ENCODE results near the gene SOX5.
"Not testable (repeated sequence)": the region's sequence is repeated elsewhere in the genome, so short reads cannot be mapped to it uniquely, and the experiment has no call there.

The SOX5 gene

GRCh38 chr12:23827353-23827752 lies 122.1 kb downstream of the SOX5 start:
- no peak for DNase-seq

- DNase-seq, result not testable (repeated sequence)
Observed at GRCh38 chr12:23825124-23825523, 124.3 kb downstream of the SOX5 start.

DNA sequence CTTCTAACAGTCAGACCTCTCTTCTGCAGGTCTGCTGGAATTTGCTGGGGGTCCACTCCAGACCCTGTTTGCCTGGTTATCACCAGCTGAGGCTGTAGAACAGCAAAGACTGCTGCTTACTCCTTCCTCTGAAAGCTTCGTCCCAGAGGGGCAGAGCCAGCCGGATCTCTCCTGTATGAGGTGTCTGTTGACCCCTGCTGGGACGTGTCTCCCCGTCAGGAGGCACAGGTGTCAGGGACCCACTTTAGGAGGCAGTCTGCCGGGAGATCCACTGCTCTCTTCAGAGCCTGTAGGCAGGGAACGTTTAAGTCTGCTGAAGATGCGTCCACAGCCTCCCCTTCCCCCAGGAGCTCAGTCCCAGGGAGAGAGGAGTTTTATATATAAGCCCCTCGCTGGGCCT lies 125.1 kb downstream of the SOX5 start:
- no peak for DNase-seq

DNA sequence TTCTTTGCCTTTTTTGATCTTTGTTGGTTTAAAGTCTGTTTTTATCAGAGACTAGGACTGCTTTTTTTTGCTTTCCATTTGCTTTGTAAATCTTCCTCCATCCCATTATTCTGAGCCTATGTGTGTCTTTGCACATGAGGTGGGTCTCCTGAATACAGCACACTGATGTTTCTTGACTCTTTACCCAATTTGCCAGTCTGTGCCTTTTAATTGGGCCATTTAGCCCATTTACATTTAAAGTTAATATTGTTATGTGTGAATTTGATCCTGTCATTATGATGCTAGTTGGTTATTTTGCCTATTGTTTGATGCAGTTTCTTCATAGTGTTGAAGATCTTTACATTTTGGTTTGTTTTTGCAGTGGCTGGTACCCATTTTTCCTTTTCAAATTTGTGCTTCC lies 126.6 kb downstream of the SOX5 start:
- DNase-seq, result not testable (repeated sequence)

GRCh38 chr12:23817345-23817744 lies 132.1 kb downstream of the SOX5 start:
- DNase-seq, result no peak

DNA sequence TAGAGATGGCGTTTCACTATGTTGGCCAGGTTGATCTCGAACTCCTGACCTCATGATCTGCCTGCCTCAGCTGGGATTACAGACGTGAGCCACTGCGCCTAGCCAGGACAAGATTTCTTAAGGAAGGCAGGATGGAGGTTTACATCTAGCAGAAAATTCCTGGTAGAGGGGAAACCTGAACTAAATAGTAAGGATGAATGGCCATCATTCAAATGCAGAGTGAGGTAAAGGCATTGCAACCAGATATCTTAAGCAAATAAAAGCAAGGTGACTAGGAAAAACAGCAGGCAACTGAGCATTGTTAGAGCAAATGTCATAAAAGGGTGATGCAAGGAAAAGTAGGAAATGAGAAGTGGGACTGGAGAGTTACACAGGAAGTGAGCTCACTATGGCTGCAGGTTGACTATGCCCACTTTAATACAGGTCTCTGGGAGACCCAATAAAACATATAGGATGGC lies 133.0 kb downstream of the SOX5 start:
- DNase-seq, result no peak

DNA sequence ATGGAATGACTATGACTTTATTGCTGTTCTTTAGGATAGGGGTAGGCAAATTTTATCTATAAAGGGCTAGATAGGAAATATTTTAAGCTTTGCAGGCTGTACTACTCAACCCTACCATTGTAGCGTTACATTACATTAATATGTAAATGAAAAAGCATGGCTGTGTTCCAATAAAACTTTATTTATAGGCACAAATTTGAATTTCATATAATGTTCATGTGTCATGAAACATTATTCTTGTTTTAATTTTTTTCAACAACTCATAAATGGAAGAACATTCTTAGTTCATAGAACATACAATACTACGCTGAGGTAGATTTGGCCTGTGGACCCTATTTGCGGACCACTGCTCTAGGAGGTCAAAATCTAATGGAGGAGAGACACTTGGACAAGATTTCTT lies 133.7 kb downstream of the SOX5 start:
- DNase-seq, result no peak

DNA sequence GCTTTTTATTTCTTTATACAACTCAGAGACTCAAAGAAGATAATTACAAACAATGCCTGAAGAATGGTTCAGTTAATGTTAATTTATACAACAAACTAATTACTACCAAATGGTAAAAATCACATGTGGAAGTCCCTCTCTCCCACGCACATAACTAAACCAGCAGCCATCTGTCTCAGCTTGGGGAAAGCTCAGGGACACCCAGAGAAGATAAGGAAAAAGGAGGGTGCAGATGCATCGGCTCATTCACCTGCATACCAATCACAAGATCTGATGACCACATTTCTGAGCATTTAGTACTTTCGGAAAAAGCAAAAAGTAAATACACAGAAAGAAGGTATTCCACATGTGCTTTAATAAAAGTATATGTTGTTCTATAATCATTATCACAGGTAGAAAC lies 136.3 kb downstream of the SOX5 start:
- DNase-seq, result no peak

DNA sequence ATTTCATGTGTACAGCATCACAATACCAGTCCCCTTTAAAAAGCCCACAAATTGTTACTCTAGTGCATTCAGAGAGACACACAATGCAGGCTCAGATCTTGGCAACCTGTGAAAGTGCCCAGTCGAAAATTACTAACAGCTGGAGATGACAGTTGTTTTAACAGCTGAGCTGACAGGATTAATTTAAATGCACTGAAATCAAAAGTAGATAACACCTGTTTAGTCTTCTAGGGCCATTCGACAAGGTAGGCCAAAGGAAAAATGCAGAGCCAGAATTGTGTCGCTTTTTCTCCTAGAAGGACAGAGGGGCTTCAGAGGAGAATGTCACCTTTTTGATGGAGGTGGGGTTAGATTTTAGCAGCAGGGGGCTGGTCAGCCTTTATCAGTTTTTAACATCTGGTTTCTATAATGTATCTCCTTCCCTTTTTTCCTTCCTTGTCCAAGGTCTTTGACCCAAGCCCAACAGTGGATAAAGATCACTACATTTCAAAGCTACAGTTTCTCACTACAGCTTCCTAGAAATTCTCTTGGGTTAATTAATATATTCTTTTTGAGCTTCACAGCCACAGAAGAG lies 139.1 kb downstream of the SOX5 start:
- no peak for DNase-seq

DNA sequence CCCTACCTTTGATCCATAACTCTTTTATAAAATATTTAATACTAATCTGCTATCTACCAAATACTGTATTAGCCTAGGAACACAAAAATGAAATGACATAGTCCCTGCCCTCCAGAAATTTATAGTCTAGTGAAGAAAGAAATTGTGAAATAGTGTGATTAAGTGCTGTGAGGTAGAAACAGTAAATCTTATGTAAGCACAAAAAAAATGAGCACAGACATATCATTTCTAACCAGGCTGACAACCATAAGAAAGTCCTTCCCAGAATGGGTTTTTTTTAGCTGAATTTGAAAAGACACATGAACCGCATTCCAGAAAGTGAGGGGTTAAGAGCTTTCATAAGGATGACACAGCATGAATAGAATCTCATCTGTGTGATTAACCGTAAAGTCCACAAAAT lies 145.9 kb downstream of the SOX5 start:
- no peak for DNase-seq

- DNase-seq, result no peak
Observed at GRCh38 chr12:23795494-23795893, 154.0 kb downstream of the SOX5 start.

GRCh38 chr12:23781118-23781517 lies 168.4 kb downstream of the SOX5 start:
- no peak for DNase-seq

- no peak for DNase-seq
Observed at GRCh38 chr12:23775208-23775607, 174.3 kb downstream of the SOX5 start.

DNA sequence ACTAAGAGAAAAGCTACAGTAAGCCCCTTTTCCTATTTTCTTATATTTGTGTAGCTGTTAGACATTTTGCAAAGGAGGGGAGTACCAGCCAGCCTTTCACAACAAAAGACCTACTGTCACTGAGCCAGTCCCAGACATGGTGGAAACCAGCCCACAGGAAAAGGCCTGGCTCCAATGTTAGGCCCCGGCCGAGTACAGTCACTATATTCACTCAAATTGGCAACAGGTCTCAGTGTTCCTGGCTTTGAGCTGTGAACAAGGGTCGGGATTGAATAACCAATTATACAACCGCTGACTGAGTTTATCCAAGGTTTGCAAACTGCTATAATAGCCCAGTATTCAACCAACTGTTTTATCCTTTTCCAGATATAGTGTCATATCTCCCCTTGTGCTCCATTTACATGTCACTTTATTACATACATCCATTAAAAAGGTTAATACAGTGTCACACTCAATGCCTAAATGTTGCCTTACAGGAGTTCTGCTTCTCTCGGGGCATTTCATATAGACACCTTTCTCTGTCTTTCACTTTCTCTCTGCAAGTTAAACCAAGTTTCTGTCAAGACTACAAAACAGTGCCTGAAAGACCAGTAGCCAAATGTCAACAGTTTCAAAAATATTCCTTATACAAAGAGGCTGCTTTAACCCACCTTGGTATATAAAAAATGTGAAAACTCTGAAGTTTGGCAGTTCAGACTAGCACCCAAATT lies 178.1 kb downstream of the SOX5 start:
- no peak for DNase-seq

DNA sequence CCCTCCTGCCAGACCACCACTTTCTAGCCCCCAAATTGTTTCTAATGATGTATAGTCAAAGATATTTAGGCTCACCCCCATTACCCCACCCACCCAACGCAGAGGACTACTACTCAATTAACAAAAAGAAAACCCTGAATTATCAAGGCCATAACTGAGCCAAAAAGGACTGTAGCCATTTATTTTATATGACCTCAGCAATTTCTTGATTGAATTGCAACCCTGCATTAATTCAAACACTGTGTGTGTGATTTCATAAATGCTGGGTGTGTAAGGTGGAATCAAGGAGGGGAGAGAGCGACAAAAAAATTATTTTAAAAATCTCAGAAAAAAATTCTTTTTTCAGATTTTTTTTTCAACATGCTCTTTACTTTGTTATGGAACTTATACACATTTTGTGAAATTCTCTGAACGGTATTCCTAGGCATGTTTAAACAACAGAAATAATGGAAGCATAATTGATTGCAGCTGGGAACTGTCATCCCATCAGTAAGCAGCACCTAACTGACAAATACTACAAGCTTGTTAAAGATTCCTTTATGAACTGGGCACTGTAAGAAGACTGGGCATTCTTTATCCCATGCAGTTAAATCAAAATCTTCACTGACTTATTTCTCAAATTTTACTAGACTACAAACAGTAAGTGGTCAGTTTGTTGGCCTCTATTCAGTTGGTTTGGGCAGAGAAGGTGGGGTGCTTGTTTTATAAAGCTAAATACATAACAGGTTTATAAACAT lies 179.1 kb downstream of the SOX5 start:
- DNase-seq, result no peak

GRCh38 chr12:23767834-23768233 lies 181.6 kb downstream of the SOX5 start:
- DNase-seq, result no peak

GRCh38 chr12:23763724-23764123 lies 185.7 kb downstream of the SOX5 start:
- DNase-seq, result no peak

DNA sequence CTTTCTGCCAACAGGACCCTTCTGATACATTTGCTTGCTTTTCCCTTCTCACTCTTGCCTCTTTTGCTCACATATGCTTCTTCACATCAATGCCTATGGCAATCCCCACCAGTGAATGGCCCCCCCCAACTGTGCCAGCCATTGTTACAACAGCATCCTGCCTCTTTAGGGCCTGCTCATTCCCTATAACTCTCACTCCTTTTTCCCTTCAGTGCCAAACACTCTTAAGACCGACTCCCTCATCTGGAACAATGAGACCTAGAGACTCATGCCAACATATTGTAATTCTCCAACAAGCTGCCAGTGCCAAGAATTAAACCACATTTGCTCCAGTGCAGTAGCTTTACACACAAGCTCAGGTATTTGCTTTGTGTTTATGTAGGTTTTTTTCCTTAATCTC lies 189.0 kb downstream of the SOX5 start:
- no peak for DNase-seq

DNA sequence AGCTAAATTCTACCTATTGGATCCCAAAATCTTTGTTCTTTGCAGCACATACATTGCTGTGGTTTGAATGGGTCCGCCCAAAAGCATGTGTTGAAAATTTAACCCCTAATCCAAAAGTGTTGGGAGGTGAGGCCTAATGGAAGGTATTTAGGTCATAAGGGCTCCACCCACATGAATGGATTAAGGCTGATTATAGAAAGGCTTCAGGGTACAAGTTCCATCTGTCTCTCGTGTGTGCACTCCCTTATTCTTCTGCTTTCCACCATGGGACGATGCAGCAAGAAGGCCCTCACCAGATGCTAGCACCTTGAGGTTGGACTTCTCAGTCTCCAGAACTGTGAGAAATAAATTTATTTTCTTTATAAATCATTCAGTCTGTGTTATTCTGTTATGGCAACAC lies 190.9 kb downstream of the SOX5 start:
- DNase-seq, result no peak

DNA sequence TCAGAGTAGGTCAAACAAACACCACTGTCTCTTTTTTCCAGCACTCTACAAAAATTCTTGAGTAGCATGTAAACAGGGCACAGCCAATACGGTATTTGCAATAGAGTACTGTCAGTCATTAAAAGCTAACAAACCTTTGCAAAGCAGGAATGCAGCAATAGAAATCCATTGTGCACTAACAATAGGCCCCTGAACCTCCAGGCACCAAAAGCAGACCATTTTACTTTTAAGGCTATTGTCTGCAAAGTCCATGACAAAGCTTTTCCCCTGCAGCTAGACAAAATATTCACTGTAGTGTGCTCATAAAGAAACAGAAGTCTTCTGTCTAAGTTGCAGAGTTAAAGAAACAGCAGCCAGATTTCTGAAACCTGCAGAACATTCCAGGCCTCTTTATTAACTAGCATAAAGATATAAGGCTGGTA lies 191.9 kb downstream of the SOX5 start:
- DNase-seq, result no peak

DNA sequence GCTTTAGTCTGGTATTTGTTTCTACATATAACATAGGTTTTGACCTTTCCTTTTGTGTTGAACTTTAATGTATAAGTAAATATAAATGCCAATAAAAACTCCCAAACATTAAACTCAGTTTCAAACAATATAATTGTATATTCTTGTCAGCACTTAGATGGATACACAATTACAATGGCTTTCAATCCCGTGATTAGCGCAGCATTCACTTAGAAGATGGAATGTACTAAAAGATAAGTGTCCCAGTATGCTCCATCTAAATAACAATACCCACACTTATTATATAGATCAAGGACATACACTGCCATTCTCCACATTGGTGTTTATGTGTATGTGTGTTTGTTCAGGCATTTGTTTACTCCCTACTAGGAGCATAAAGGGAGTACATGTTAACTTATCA lies 193.1 kb downstream of the SOX5 start:
- DNase-seq, result no peak

DNA sequence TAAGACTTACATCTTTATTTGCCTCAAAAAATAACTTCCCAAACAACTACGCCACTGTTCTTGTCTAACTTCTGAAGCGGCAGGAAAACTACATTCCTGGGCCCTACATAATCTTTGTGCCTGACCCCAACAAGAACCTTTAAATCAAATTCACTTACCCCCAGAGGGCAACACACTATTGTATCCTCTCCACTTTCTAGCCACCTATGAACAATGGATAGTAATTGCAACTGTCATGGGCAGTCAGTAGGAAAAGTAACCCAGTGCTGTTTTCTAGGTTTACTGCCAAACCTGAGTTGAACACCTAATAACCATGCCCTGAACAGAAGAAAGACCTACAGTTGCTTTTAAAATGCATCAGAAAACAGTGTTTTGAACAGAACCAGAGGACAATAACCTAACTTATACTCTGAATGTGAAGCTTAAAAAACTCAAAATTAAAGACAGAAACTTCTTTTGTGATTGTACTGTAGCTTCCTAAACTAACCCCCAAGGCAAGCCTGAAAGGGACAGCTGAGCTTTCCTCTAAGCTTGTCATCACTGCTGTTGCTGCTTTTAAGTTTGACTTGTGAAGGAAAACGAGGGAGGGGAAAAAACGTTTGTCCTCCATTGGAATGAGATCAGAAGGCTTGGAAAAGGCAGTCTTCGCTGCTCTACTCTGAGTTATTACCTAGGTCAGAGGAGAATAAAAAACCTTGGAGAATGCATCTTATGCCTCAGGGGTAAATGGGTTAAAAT lies 195.7 kb downstream of the SOX5 start:
- no peak for DNase-seq

DNA sequence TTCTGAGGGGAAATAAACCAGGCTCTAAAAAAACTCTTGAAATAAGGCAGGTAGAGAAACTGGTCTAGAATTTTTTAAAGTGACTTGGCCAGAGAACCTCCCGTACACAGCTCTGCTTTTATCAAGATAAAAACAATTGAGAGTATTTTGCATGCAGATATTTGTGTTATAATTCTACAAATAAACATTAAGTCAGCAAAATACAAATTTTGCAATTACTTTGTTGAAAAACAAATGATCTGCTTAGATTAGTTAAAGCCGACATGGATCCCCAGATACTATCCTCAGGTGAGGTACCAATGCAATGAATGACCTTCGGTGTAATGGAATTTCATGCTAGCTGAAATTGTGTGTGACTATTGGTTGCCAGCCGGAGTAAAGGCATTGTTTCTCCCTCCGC lies 197.2 kb downstream of the SOX5 start:
- DNase-seq, result no peak

DNA sequence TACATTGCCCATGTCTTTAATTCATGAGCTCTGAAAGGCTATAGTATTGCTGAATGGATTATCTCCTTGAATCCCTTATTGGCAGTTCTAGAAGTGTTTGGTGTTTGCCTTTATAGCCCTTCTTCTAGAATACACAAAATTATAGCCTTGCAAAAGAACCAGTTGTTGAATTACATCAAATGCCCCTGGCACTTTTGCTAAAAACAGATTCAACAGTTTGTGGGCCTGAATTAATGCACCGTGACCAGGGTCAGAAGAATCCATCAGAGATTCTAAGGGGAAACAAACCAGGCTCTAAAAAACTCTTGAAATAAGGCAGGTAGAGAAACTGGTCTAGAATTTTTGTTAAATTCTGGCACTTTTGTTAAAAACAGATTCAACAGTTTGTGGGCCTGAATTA lies 197.8 kb downstream of the SOX5 start:
- no peak for DNase-seq

Measured in MV-4-11 (cell line).